IMR-90 (cell line): Measurements from ENCODE around the gene PAFAH1B2.

Experiments
- BHLHE40 ChIP-seq: fragments of 150-350 bp; IDR thresholded peaks from 2 replicates; pipeline ENCODE4 v1.6.1; 2016; ENCODE audit warnings: mild to moderate bottlenecking, low read depth, low read length
- CEBPB ChIP-seq: IDR thresholded peaks from 2 replicates; pipeline ENCODE4 v1.6.1; 2012; ENCODE audit warnings: low read depth, low read length, improper control_type of control experiment
- CTCF ChIP-seq: conservative IDR thresholded peaks from 2 replicates; pipeline ENCODE4 v1.5.1; 2012; ENCODE audit warnings: mild to moderate bottlenecking, low read depth, low read length, improper control_type of control experiment
- FOS ChIP-seq: fragments of 150-350 bp; IDR thresholded peaks from 2 replicates; pipeline ENCODE4 v1.6.1; 2016; ENCODE audit warnings: low read depth, low read length
- MAZ ChIP-seq: IDR thresholded peaks from 2 replicates; pipeline ENCODE4 v1.6.1; 2012; ENCODE audit warnings: low read depth, mild to moderate bottlenecking, low read length, improper control_type of control experiment, moderate library complexity, borderline replicate concordance
- MXI1 ChIP-seq: IDR thresholded peaks from 2 replicates; pipeline ENCODE4 v1.6.1; 2012; ENCODE audit warnings: low read depth, mild to moderate bottlenecking, low read length, moderate library complexity, borderline replicate concordance
- NFE2L2 ChIP-seq: fragments of 150-350 bp; IDR thresholded peaks from 2 replicates; pipeline ENCODE4 v1.6.1; 2016; ENCODE audit warnings: low read depth, mild to moderate bottlenecking, low read length
- POLR2A ChIP-seq: IDR thresholded peaks from 2 replicates; pipeline ENCODE4 v1.6.1; 2012; ENCODE audit warnings: mild to moderate bottlenecking, low read depth, low read length
- RAD21 ChIP-seq: IDR thresholded peaks from 2 replicates; pipeline ENCODE4 v1.6.1; 2012; ENCODE audit warnings: low read length, improper control_type of control experiment
- RFX5 ChIP-seq: IDR thresholded peaks from 2 replicates; pipeline ENCODE4 v1.8.0; 2012; ENCODE audit warnings: low read depth, mild to moderate bottlenecking, low read length, moderate library complexity
- SMC3 ChIP-seq: fragments of 150-350 bp; IDR thresholded peaks from 2 replicates; pipeline ENCODE4 v1.6.1; 2016; ENCODE audit warnings: low read depth, mild to moderate bottlenecking, antibody characterized with exemption, low read length, moderate library complexity
- TF ChIP-seq, protein P1 (sequence below): fragments of 150-350 bp; IDR thresholded peaks from 2 replicates; pipeline ENCODE4 v1.6.1; 2017; ENCODE audit warnings: mild to moderate bottlenecking, antibody characterized with exemption, low read length, low read depth
- TF ChIP-seq, protein P2 (sequence below): fragments of 150-350 bp; IDR thresholded peaks from 2 replicates; pipeline ENCODE4 v1.6.1; 2016; ENCODE audit warnings: low read depth, mild to moderate bottlenecking, low read length, moderate library complexity, borderline replicate concordance

GRCh38 chr11:117126223-117126965, 17.7 kb upstream of the PAFAH1B2 start:
- TF ChIP-seq CTCF = no peak
- no peak for TF ChIP-seq FOS
- TF ChIP-seq, protein P1, sequence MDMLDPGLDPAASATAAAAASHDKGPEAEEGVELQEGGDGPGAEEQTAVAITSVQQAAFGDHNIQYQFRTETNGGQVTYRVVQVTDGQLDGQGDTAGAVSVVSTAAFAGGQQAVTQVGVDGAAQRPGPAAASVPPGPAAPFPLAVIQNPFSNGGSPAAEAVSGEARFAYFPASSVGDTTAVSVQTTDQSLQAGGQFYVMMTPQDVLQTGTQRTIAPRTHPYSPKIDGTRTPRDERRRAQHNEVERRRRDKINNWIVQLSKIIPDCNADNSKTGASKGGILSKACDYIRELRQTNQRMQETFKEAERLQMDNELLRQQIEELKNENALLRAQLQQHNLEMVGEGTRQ = no peak
- TF ChIP-seq RAD21 = no peak
- no peak for TF ChIP-seq NFE2L2
- no peak for TF ChIP-seq BHLHE40
- no peak for TF ChIP-seq SMC3
- TF ChIP-seq POLR2A = no peak
- TF ChIP-seq MXI1 = no peak
- no peak for TF ChIP-seq RFX5
- no peak for TF ChIP-seq MAZ
- no peak for TF ChIP-seq CEBPB
- TF ChIP-seq, protein P2, sequence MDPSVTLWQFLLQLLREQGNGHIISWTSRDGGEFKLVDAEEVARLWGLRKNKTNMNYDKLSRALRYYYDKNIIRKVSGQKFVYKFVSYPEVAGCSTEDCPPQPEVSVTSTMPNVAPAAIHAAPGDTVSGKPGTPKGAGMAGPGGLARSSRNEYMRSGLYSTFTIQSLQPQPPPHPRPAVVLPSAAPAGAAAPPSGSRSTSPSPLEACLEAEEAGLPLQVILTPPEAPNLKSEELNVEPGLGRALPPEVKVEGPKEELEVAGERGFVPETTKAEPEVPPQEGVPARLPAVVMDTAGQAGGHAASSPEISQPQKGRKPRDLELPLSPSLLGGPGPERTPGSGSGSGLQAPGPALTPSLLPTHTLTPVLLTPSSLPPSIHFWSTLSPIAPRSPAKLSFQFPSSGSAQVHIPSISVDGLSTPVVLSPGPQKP = no peak
